AG10803 (cell line): ENCODE results near the gene CDHR5.
A peak's percentile ranks its signal among the peaks of the same experiment; 100 is the strongest.

ENCODE experiments used
- DNase-seq: peaks from one replicate; pipeline ENCODE4 v3.0.0; 2010; ENCODE audit warnings: low read depth
- H3K4me3 ChIP-seq: 2 replicates; pipeline ENCODE4 v1.5.1; 2011; ENCODE audit warnings: mild to moderate bottlenecking, low read length, control low read depth
- CTCF ChIP-seq: conservative IDR thresholded peaks from 2 replicates; pipeline ENCODE4 v1.5.1; 2011; ENCODE audit warnings: mild to moderate bottlenecking, low read length, control low read depth, inconsistent platforms

The CDHR5 gene

GRCh38 chr11:568306-569157 is 56.2 kb downstream of the CDHR5 start:
- peak; percentile 94 for DNase-seq
- peak overlapping the region; percentile 81 for H3K4me3 ChIP-seq
- TF ChIP-seq CTCF = no peak

- DNase-seq = no peak
- no peak for TF ChIP-seq CTCF
- H3K4me3 ChIP-seq = peak overlapping the region; percentile 81
Observed at GRCh38 chr11:567629-568292, 57.0 kb downstream of the CDHR5 start.

GRCh38 chr11:567011-567628 is 57.6 kb downstream of the CDHR5 start:
- TF ChIP-seq CTCF = no peak
- no peak for DNase-seq
- H3K4me3 ChIP-seq = peak overlapping the region; percentile 81
